HG02642 (cell line): ENCODE results near the gene HLA-B.

Experiments
- ATAC-seq: cut with Tn5 transposase; IDR thresholded peaks from one replicate; pipeline ENCODE4 v1.9.1; 2021; ENCODE audit warnings: mild to moderate bottlenecking; ENCODE audit not compliant: unreplicated experiment, poor library complexity

The HLA-B gene

GRCh38 chr6:31309641-31310040 lies 47.3 kb downstream of the HLA-B start:
- no peak for ATAC-seq

- no peak for ATAC-seq
Observed at GRCh38 chr6:31308845-31309175, 48.2 kb downstream of the HLA-B start.

GRCh38 chr6:31308050-31308844 lies 48.7 kb downstream of the HLA-B start:
- ATAC-seq, result no peak

- ATAC-seq, result no peak
Observed at GRCh38 chr6:31307669-31308049, 49.3 kb downstream of the HLA-B start.

- no peak for ATAC-seq
Observed at GRCh38 chr6:31305703-31306219, 51.2 kb downstream of the HLA-B start.

GRCh38 chr6:31304683-31305082 lies 52.3 kb downstream of the HLA-B start:
- no peak for ATAC-seq
